GM19025 (cell line): Measurements from ENCODE around the gene CALM1.
"Not testable (repeated sequence)": the region's sequence is repeated elsewhere in the genome, so short reads cannot be mapped to it uniquely, and the experiment has no call there.

Source experiments
- ATAC-seq: cut with Tn5 transposase; IDR thresholded peaks from one replicate; pipeline ENCODE4 v1.9.1; 2021; ENCODE audit warnings: mild to moderate bottlenecking, low read depth, moderate library complexity; ENCODE audit not compliant: unreplicated experiment

Gene CALM1

DNA sequence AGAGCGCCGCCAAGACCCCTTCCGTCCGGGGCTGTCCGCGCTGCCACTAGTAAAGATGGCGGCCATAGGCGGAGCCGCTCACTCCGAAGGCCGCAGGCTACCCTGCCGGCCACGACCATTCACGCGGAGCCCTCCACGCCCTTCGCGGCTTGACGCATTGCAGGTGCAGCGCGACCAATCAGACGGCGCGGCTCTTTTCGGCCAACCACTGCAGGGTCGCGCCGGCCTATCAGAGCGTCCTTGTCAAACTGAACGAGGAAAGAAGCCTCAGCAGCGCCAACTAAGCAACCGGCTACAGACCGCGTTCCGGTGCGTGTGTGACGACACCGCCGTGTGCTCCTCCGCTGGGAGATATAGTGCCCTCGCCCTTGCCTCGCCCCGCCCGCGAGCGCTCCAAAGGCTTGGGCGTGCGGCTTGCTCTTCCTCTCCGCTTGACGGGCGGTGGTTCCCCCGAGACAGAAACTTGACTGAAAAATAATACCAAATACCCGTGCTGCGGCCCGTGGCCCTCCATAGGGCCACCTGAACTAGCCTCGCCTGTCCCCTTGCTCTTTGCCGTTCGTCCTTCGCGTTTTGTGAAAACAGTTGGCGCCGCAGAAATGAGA lies 13.6 kb upstream of the CALM1 start:
- peak; percentile 93 for ATAC-seq

DNA sequence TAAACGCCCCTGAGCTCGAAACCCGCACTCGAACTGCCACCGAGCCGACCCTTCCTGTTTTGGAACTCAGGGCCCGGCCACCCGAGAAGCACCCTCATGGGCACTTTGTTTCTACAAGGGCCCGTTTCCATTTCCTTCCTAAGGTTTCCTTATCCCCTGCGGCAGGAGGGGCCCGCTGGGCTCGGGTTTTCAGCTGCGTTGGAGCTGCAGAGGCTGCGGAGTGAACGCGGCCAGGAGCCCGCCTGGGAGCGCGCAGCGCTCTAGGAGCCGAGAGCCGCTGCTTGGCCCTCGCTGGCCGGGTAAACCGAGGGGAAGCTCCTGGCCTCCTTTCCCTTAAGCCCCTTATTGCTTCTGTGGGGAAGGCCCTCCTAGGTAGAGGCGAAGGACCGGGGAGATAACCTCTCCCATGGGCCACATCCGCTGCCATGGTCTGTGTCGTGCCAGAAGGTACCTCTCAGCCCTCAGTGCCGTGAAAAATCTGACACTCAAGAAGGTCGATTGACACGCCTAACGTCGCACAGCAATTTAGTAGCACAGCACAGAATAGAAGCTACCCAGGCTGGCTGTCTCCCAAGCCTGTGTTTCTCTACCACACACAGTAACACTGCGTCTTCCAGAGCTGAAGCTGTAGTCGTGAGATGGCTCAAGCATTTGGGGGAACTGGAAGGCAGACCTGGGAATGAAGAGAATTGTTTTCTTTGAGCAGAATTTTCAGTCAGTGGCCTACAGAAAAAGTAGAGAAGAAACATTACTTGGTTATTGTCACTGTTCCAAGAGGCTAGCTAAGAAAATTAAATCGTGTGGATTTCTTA lies 12.9 kb upstream of the CALM1 start:
- ATAC-seq, result no peak

DNA sequence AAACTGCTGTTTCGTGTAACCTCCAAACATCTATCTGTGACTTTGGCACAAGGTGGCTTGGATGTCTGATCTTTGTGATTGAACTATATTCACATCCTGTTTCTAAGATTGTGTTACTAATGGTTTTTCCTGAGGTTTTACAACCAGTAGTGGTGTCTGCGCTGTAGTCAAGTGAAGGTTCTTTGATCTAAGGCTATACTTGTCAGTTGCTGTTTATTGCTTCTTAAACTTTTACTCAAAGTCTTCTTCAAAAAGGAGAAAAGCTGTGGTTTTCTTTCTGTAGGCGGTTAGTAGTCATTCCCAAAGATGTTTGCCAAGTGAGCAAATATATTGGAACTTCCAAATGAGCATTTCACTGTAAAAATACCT lies 12.3 kb upstream of the CALM1 start:
- no peak for ATAC-seq

DNA sequence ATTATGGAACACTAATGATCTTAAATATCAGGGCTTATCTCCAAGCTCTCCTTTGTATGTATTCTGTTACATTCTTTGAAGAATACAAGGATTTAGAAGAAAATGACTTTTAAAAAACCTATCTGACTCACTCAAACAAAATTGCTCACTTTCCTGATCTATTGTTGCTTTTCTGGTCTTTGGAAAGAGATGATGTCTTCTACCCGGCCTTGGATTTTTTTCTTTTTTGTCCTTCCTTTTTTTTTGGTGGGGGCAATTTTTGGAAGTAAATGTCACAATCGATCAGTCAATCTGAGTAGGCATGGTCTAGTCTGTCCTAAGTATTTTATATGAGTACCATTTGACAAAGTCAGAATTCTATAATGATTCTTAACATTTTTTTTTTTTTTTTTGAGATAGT lies 10.5 kb upstream of the CALM1 start:
- no peak for ATAC-seq

DNA sequence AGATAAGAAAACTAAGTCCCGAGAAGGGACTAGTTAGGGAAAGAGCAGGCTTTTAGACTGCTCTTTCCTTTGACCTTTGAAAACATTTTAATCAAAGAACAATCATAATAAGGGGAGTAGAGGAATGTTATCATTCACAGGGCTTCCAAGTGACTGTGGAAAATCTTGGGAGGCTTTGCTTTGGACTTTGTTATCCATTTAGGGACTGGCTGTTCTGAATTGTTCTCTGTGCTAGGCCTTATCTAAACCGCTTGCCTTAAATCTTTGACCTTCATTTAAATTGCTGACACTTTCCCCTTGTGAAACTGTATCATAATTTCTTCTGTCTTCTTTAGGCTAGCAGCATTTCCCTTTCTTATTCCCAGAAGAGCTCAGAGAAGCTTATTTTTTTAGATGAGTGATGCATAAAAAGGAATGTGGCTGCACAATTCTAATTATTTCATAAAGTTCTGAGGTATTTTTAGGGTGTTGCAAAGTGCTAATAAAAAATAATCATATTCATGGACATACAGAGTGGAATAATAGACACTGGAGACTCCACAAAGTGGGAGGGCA lies 9.5 kb upstream of the CALM1 start:
- no peak for ATAC-seq

DNA sequence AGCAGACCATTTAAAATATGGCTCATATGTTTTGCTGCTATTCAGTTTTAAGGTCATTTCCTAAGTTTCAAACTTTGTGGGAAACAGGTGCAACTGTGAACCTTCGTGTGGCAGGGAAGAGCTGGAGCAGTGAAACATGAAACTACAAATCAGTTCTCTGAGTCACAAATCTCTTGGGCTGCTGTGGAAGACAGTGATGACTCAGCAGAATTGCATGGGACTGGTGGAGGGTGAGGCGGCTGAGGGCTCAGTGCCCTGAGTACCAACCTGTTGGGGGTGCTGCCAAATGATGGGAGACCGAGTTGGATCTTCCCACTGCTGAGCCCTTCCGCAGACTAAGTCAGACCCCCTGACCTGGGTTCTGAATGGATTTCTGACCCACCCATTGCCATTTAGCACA lies 8.4 kb upstream of the CALM1 start:
- no peak for ATAC-seq

DNA sequence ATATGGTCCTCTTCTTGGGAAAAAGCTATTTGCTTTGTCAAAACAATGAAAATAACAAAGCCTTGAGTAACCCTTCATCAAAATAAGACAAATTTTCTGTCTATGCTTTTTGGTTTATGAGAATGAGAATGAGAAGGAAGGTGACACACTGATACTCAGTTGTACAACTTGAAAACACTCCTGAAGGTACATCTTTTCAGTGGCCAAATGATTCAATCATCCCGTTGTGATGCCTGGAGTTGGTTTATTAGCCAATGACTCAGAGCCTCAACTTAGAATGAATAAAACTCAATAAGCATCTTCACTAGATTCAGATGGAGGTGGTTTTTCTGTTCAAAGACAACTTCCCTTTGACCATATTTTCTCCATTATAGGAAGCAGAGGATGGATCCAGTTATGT lies 7.8 kb upstream of the CALM1 start:
- no peak for ATAC-seq

DNA sequence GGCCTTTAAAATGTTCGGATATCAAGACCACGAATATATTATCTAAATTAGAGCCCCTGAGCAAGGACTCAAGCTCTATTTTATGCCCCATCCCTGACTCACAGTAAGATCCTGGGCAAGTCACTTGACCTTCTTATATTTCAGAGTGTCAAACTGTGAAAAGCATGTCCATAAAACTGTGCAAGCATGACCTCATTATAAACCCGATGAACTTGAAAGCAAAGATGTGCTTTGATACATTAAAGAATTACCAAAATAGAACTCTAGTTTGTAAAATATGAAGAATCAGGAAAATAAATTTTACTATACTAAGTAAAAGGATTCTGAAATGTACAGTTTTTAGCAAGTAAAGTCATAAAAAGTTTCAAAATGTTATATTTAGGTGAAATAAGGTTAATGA lies 2.9 kb upstream of the CALM1 start:
- no peak for ATAC-seq

DNA sequence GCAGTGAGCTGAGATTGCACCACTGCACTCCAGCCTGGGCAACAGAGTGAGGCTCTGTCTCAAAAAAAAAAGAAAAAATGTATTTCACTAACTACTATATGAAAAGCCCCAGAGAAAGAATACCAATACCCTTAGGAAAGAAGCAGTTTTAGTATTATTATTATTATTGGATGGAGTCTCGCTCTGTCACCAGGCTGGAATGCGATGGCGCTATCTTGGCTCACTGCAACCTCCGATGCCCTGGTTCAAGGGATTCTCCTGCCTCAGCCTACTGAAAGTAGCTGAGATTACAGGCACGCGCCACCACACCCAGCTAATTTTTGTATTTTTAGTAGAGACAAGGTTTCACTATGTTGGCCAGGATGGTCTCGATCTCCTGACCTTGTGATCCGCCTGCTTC lies 2.0 kb upstream of the CALM1 start:
- ATAC-seq, result not testable (repeated sequence)

DNA sequence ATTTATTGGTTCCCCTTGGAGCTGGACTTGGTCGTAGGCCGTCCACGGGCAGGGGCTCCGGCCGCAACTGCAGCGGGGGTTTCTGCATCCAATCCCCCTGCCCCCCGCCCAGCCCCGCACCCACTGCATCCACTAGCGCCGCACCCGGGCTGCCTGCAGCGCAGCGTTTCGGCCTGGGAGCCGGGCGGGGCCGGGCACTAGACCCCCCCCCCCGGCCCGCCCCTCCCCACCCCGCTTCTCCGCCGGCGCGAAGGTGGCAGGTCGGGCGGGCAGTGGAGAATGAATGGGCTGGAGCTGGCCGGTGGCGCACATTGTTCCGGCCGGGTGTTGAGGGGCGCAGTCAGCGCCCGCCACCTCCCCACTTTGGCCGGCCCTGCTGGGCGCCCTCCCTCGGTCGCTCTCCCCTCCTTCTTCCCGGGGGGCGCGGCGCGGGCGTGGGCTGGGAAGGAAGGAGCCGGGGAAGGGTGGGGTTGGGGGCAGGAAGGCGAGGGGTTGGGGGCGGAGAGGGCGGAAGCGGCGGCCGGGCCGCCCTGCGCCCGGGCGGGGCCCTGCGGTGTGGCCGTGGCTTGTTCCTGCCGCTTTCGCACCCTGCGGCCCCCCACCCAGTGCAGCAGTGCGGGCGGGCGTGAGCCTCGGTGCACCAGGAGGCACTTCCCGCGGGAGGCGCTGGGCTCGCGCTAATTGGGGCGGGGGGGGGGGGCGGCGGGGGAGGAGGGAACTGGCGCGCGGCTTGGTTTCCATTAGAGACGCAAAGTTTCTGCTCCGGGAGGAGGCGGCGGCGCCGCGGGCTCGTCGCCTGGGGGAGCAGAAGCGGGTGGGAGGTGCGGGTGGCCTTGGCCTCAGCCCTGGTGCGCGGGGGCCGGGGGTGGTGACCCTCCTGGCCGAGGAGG lies 841 bp downstream of the CALM1 start:
- no peak for ATAC-seq

DNA sequence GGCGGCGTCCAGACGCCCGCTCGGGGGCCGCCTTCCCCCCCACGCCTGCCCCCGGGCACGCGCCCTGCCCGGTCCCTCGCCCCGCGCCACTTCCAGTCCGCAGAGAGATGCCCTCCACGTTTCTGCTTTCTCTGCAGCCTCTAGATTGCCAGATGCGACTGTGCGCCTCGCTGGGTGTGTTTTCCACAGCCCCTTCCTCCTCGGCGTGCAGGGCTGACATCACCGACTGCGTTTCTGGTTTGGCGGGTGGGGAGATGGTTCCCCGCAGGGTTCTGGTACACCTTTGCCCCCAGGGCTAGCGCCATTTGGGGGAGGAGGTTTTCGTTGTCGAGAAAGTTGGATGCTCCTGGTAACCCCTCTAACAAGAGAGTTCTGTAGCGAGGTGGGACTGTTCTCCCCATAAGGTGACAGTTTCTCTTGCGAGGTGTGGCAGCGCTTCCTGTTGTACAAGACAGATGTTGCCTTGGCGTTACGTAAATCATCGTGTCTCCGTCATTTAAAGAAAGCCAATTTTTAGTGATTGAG lies 1.5 kb downstream of the CALM1 start:
- ATAC-seq, result no peak

DNA sequence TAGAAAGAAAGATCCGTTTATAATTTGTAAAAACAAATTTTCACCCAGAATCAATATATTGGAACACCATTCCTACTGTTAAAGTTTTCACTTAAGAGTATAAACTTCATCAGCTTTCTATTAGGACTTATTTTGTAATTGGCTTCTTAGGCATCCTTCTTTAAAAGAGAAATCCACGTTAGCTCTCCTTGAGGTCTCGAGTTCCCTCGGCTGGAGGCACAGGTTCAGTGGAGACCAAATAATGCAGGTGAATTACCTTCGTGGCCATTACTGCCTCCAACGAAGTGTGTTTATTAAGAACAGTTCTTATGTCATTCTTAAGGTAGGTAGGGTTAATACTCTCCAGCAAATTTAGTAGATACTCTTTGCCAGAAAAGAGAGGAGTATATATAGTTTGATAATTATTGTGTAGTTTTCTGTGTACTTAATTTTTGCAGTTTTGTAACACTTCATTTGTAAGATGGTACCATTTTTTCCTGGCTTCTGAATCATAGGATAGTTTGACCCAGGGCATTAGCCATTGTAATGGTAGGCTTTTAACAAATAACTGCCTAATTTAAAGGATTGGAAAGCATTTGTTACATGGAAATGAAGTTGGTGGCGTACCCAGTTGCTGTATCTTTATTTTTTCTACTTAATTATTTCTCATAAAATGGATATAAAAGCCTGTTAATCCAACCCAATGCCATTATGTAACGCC lies 2.2 kb downstream of the CALM1 start:
- no peak for ATAC-seq

DNA sequence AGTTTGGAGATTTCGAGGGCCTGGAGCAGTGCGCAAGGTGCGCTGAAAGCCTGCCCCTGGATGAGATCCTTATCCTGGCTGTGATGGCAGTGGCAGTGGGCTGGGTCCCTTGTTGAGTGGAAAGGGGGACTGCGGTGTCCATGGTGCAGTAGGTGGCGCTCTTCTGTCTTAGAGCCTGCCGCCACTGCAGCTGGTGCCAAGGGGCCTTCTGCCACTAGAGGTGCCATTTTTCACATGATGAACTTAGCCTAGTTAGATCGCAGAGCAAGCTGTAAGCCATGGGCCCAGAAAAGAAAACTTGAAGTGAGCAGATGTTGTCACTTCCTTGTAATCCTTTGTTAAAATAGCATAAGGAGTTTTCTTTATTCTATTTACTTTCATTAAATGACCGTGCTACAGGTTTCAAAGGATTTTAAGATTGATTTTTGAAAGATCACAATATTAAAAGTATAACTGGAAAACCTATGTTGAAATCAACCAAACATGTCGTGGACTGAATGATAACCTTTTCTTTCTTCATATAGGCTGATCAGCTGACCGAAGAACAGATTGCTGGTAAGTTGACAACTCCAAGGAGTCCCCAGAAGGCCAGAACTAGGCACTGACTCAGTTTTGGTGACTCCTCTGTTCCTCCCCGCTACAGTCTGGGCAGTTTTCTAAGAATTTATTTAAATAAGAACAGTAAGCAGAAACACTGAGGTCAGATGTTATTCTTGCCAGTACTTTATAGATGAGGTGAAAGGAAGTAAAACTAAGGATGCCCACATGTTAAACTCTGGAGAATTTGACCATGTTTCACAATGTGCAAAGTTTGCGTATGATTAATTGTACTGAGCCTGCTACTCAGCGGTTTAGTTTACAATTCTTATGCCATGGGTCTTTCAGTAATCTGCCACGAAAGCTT lies 3.0 kb downstream of the CALM1 start:
- ATAC-seq, result peak; percentile 48

DNA sequence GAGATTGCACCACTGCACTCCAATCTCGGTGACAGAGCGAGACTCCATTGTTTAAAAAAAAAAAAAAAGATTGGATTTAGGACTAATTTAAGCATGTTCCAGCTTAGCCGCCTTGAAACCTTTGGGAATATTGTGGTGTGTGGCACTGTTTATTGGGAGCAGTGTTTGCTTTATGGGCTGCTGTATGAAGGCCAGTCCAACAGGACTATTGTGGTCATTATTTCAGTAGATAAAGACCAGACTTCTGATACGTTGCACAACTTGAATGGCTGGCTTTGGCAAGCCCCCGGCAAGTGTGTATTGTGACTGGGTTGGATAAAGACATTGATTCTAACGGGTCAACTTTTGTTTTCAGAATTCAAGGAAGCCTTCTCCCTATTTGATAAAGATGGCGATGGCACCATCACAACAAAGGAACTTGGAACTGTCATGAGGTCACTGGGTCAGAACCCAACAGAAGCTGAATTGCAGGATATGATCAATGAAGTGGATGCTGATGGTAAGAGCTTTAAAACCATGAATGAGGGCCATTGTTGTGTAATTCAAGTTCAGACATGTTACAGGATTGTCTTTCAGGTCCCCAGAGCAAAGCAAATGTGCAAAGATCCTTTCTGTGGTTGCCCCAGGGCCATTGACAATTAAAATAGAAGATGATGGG lies 4.2 kb downstream of the CALM1 start:
- ATAC-seq, result no peak

DNA sequence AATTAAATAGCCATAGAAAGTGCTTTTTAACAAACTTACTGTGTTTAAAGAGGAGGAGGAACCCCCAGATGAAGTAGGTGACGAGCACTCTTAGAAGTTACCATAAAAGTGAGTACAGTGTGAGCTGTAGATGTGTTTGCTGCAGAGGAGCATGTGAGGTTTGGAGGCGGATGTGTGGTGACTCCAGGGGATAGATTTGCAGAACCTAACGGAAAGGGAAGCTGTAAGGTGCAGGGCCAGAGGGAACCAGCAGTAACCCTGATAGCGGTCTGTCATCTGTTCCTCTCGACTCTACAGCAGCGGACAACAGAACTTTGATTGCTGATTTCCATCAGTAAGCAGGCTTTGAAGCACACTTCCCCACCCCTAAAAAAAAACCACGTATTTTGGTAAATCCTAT lies 5.2 kb downstream of the CALM1 start:
- no peak for ATAC-seq

DNA sequence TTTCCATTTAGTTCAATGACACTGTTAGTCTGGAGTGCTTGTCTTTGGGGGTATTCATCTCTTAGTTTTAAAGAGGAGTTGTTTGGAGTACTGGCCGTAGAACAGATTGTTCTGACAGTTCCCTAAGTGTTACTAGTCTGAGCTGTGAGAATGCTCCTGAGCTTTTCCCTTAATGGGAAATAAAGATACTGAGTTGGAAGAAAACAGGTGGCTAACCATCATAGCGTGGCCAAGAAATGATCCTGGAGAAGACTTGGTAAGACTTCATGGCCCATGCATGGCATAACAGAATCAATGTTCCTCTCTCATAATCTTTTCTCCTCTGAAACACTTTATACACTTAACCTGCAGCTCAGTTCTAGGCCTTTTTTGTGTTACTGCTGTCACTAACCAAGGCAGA lies 6.2 kb downstream of the CALM1 start:
- no peak for ATAC-seq

DNA sequence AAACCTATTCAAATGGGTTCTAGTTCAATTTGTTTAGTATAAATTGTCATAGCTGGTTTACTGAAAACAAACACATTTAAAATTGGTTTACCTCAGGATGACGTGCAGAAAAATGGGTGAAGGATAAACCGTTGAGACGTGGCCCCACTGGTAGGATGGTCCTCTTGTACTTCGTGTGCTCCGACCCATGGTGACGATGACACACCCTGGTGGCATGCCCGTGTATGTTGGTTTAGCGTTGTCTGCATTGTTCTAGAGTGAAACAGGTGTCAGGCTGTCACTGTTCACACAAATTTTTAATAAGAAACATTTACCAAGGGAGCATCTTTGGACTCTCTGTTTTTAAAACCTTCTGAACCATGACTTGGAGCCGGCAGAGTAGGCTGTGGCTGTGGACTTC lies 8.3 kb downstream of the CALM1 start:
- no peak for ATAC-seq

DNA sequence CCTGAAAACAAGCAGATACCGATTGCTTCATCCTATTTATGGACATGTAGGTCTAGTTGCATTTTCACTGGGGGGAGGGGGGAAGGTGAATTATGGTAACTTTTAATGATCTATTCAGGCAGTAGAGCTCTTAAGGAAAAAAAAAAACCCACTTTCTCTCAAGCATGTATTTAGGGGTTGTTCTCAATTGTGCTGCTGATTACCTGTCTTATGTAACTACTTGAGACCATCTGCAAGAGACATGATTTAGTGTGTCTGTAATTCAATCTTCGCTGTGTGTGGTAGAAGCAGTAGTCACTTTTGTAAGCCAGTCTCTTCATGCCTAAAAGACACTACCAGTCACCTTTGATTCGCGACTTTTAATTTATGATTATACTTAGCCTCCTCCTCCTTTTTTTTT lies 8.9 kb downstream of the CALM1 start:
- ATAC-seq, result no peak

DNA sequence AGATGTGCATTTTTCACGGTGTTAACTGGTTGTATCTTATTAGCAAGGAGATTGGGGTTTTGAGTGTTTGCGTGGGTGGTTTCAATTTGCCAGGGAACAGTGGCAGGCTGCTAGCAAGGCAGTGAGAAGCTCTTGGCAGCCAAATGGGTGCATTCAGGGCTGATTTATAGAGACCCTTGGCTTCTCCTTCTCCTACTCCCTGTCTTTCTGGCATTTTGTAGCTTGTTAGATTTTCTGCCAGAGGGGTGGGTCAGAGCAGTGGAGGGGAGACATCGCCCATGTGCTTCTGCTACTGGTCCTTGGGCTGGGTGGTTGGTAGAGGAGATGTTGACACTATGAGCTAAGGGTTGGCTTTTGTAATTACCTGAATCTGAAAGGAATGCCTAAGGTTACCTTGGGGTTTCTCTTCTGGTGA lies 9.6 kb downstream of the CALM1 start:
- ATAC-seq, result no peak
